ENCODE measurements around the gene CCDC33. TPM values are rescaled to one million over a fixed set of nuclear protein-coding genes. Genes with fewer than 3 reads are reported as not detected.

Gene CCDC33
- total and polyA plus RNA-seq, 10 of the 15 experiments (the other 5 are each of a cell fraction or from before 2014, with no cell fraction given): 0.57 to 5.8 (median 4.3) TPM

- TF ChIP-seq ATF3 (IDR thresholded peaks at IDR 0.05; ENCODE audit: borderline replicate concordance, extremely low read depth, low read depth, low read length) (no peak), SMARCA5 (IDR thresholded peaks at IDR 0.05) (no peak), MAX (IDR thresholded peaks at IDR 0.05; ENCODE audit: low read depth, low read length) (no peak), MYC (IDR thresholded peaks at IDR 0.05; ENCODE audit: insufficient read depth, insufficient read length, insufficient replicate concordance, low read length, severe bottlenecking) (no peak), ZNF384 (IDR thresholded peaks at IDR 0.05; ENCODE audit: borderline replicate concordance, low read depth, low read length) (no peak), ZBTB4 (CRISPR knock-in tag; IDR thresholded peaks at IDR 0.05) (no peak), RBBP5 (conservative IDR thresholded peaks at IDR 0.05) (no peak), ZBTB11 (CRISPR knock-in tag; IDR thresholded peaks at IDR 0.05) (no peak), SRF (IDR thresholded peaks at IDR 0.05; ENCODE audit: low read depth in 2 of 2, low read length in 2 of 2) (no peak), ZNF207 (IDR thresholded peaks at IDR 0.05; ENCODE audit: borderline replicate concordance) (no peak), POLR2AphosphoS5 (IDR thresholded peaks at IDR 0.05; ENCODE audit: low read length) (no peak), NFYA (IDR thresholded peaks at IDR 0.05; ENCODE audit: borderline replicate concordance, low read depth, low read length) (no peak), RAD21 (IDR thresholded peaks at IDR 0.05; ENCODE audit: insufficient read depth, low read depth, low read length) (no peak)
Measured at GRCh38 chr15:74315626-74316025, 79.5 kb downstream of the CCDC33 start (continued).

All from GM12878 (cell line).